CD4-positive, alpha-beta memory T cell (primary cell): ENCODE results near the gene MUC20. TPM values are rescaled to one million over a fixed set of nuclear protein-coding genes. Genes with fewer than 3 reads are reported as not detected.
"Not testable (repeated sequence)": the region's sequence is repeated elsewhere in the genome, so short reads cannot be mapped to it uniquely, and the experiment has no call there.

Experiments
- CTCF ChIA-PET: fragments of 350-600 bp; sonication (Branson Sonifier 250); formaldehyde crosslinking; loops from one replicate; lab custom pipeline; 2021; ENCODE audit warnings: inconsistent platforms; ENCODE audit not compliant: partially characterized antibody; lab: Charles Lee
- POLR2A ChIA-PET: fragments of 350-600 bp; sonication (Branson Sonifier 250); formaldehyde crosslinking; loops from one replicate; lab custom pipeline; 2021; ENCODE audit not compliant: partially characterized antibody; lab: Charles Lee
- DNase-seq, 5 donors: peaks; one replicate each; pipeline versions ENCODE4 v3.0.0 to v3.0.0-alpha.2; 2020 to 2022; ENCODE audit warnings: mixed read lengths in 1 of 5
- H3K27ac ChIP-seq: one replicate; pipeline ENCODE4 v1.7.0; 2013; ENCODE audit warnings: low read depth, low read length
- H3K27me3 ChIP-seq: 2 replicates; pipeline ENCODE4 v1.7.0; 2013; ENCODE audit warnings: mild to moderate bottlenecking, low read length, moderate library complexity; ENCODE audit not compliant: insufficient read depth
- H3K36me3 ChIP-seq: 2 replicates; pipeline ENCODE4 v1.7.0; 2013; ENCODE audit warnings: mild to moderate bottlenecking, low read length, moderate library complexity; ENCODE audit not compliant: insufficient read depth
- H3K4me1 ChIP-seq: 2 replicates; pipeline ENCODE4 v1.7.0; 2013; ENCODE audit warnings: mild to moderate bottlenecking, low read length, moderate library complexity; ENCODE audit not compliant: insufficient read depth
- H3K4me3 ChIP-seq, 2 donors: one replicate each; pipeline ENCODE4 v1.7.0; 2013; ENCODE audit warnings: low read length in 2 of 2, mild to moderate bottlenecking in 1 of 2
- H3K9me3 ChIP-seq, 2 donors: one replicate each; pipeline ENCODE4 v1.7.0; 2013; ENCODE audit warnings: low read length in 2 of 2, control low read depth in 1 of 2; ENCODE audit not compliant: control insufficient read depth in 1 of 2
- H3K27ac Mint-ChIP-seq, 7 donors: one replicate each; pipeline ENCODE4 v1.8.0; 2020 to 2021; ENCODE audit warnings: mixed read lengths in 7 of 7, mild to moderate bottlenecking in 6 of 7, inconsistent platforms in 3 of 7, moderate library complexity in 3 of 7
- H3K27me3 Mint-ChIP-seq, 2 donors: one replicate each; pipeline ENCODE4 v1.8.0; 2020 to 2021; ENCODE audit warnings: mixed read lengths in 2 of 2
- H3K36me3 Mint-ChIP-seq, 2 donors: one replicate each; pipeline ENCODE4 v1.8.0; 2020 to 2021; ENCODE audit warnings: mixed read lengths in 2 of 2, inconsistent platforms in 1 of 2, mild to moderate bottlenecking in 1 of 2
- H3K4me1 Mint-ChIP-seq, 4 donors: one replicate each; pipeline ENCODE4 v1.8.0; 2020 to 2021; ENCODE audit warnings: mixed read lengths in 4 of 4, mild to moderate bottlenecking in 1 of 4
- H3K4me3 Mint-ChIP-seq, 8 donors: one replicate each; pipeline ENCODE4 v1.8.0; 2020 to 2021; ENCODE audit warnings: mixed read lengths in 8 of 8, mild to moderate bottlenecking in 7 of 8, moderate library complexity in 6 of 8, inconsistent platforms in 3 of 8
- H3K9me3 Mint-ChIP-seq, 8 donors: one replicate each; pipeline ENCODE4 v1.8.0; 2020 to 2021; ENCODE audit warnings: mixed read lengths in 8 of 8, mild to moderate bottlenecking in 5 of 8, inconsistent platforms in 3 of 8, moderate library complexity in 1 of 8
- intact Hi-C: fragments of 100-400 bp; cut with micrococcal nuclease; formaldehyde crosslinking; loops from one replicate; pipeline ENCODE4 v1.15.1; 2023
- polyA plus RNA-seq, 2 donors: library from polyadenylated mRNA; unstranded; fragments of 300-500 nt; fragmentation: Illumina TruSeq; gene quantifications; one replicate each; pipeline ENCODE4 v1.2.3, GENCODE V29; 2021
- total RNA-seq, 2 experiments: library from RNA; stranded (reverse); gene quantifications; one replicate each; pipeline ENCODE4 v1.2.3, GENCODE V29; 2021

MUC20 gene
- total and polyA plus RNA-seq, 4 experiments from 2014 or later: 0.54 to 12.5 (median 5.3) TPM

DNA sequence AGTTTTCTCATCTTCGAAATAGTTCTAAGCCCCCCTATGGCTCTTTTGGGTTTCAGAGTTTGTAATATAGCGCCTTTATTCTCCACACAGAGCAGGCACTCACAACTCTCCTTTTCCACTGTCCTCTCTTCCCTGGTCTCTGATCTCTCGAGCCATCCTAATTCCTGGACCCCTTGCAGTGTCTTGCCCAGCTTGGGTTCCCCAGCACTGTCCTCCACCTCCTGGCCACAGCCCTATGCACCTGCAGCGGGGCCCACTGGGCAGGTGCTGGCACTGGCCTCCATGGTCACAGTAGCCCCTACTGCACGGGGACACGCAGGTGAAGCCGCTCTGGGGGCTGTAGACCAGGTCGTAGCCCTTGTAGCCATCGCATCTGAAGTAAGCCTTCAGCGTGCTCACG lies 27.9 kb downstream of the MUC20 start:
- H3K4me1 ChIP-seq: no peaks in the 10 kb centered on the region
- no peaks in the 10 kb centered on the region for H3K9me3 ChIP-seq
- H3K27me3 ChIP-seq: no peaks in the 10 kb centered on the region
- H3K36me3 ChIP-seq: no peaks in the 10 kb centered on the region
- peak overlapping the region in 2 of 8 donors; percentile 24 to 43 for H3K4me3 Mint-ChIP-seq
- no peak overlapping the region for H3K4me3 ChIP-seq
- H3K27me3 Mint-ChIP-seq: peaks cover 0 to 3% of the 10 kb centered on the region in 2 donors
- H3K27ac Mint-ChIP-seq: peak overlapping the region in 1 of 7 donors; percentile 10
- POLR2A ChIA-PET: interaction anchor here (1.6 kb wide), 1 partner anchor 16 kb away, joined by 3 read pairs; no protein-coding TSS in a partner anchor
- H3K9me3 Mint-ChIP-seq: peaks cover 0 to 2% (median 0%) of the 10 kb centered on the region in 8 donors
- H3K27ac ChIP-seq: no peak overlapping the region
- no peak for DNase-seq
- H3K36me3 Mint-ChIP-seq: no peaks in the 10 kb centered on the region
- peaks cover 0 to 12% (median 5%) of the 10 kb centered on the region in 4 donors for H3K4me1 Mint-ChIP-seq
- intact Hi-C loops: loop anchor here (5.0 kb wide), 1 partner anchor 196 kb away; no protein-coding TSS in a partner anchor
- CTCF ChIA-PET: no interaction called here

DNA sequence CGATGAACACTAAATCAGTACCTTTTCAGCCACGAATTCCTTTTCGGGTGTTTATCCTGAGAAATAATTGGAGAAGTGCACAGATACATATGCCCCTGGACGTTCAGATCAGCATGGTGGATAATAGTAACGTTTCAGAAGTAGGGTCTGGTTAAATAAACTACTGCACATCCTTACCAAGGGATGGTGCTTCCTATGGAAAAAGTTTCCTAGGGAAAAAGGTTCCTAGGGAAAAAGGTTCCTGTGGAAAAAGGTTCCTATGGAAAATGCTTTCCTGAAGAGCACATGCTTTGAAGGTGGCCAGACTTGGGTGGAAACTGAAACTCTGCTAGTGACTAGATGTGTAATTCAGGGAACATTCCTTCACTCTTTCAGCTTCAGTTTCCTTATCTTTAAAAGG lies 28.3 kb downstream of the MUC20 start:
- H3K4me1 ChIP-seq, H3K36me3 ChIP-seq, H3K27me3 ChIP-seq, H3K27ac Mint-ChIP-seq, H3K9me3 Mint-ChIP-seq, H3K4me3 Mint-ChIP-seq, H3K4me3 ChIP-seq, DNase-seq, H3K27ac ChIP-seq, H3K27me3 Mint-ChIP-seq, H3K9me3 ChIP-seq, CTCF ChIA-PET, H3K36me3 Mint-ChIP-seq: not testable (repeated sequence)
- peaks cover 0 to 12% (median 5%) of the 10 kb centered on the region in 4 donors for H3K4me1 Mint-ChIP-seq
- POLR2A ChIA-PET: interaction anchor here (1.6 kb wide), 1 partner anchor 15 kb away, joined by 3 read pairs; no protein-coding TSS in a partner anchor
- intact Hi-C loops: loop anchor here (5.0 kb wide), 1 partner anchor 197 kb away; no protein-coding TSS in a partner anchor

DNA sequence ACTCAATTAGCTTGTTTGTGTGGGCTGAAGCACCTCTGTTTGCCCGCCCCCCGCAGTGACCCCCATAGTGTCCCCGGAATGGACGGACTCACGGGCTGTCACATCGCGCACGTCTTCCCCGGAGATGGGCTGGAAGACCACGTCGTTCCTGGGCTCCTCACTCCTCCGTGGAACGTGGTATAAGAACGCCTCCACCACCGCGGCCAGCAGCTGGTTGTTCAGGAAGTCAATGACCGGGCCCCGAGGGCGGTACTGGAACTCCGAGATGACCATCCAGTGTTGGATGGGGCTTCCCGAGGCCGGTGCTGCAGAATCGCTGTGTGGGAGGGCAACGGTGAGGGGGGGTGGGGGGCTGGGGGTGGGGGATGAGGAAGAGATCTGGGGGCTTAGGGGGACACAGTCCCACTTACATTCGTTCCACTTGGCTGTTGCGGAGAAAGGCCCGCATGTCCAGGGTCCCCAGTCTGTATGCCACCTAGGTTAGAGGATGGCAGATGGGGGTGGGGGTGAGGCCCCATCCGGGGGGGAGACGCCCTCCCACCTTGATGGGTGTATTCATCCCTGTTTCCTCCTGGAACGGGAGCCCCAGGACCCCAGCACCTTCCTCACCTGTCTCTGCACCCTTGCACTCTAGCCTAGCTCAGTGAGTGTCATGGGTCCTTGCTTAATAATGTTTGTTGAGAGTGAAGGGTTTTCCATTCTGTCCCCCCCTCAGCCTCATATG lies 30.2 kb downstream of the MUC20 start:
- peaks cover 2 to 4% of the 10 kb centered on the region in 2 donors for H3K27me3 Mint-ChIP-seq
- H3K9me3 Mint-ChIP-seq: peaks cover 0 to 2% (median 0%) of the 10 kb centered on the region in 8 donors
- Histone ChIP-seq H3K4me1 (no peaks in the 10 kb centered on the region), H3K4me3 (no peak overlapping the region), H3K27me3 (no peaks in the 10 kb centered on the region), H3K27ac (no peak overlapping the region), H3K9me3 (no peaks in the 10 kb centered on the region), H3K36me3 (no peaks in the 10 kb centered on the region)
- intact Hi-C loops: no loop called here
- H3K4me3 Mint-ChIP-seq: no peak overlapping the region
- ChIA-PET CTCF (no interaction called here), POLR2A (no interaction called here)
- DNase-seq: no peak
- H3K4me1 Mint-ChIP-seq: peaks cover 5 to 12% (median 7%) of the 10 kb centered on the region in 4 donors
- H3K27ac Mint-ChIP-seq: no peak overlapping the region
- H3K36me3 Mint-ChIP-seq: no peaks in the 10 kb centered on the region

DNA sequence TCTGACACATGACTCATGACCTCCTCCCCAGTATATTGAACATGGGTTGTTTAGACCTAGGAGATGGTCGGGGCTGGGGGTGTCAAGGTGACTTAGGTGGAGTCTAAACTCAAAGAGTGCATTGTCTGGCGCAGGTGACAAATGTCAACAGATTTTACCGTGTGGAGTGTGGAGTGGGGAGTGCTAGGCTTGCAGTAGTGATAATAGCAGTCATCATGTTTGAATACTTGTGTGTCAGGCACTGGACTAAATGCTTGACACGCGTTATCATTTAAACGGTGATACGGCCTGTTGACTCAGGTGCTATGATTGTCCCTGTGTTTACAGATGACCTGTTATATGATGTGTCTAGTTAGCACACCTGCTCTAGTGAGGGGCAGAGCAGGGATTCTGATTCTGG lies 30.8 kb downstream of the MUC20 start:
- ChIA-PET CTCF (no interaction called here), POLR2A (no interaction called here)
- Histone ChIP-seq H3K36me3 (no peaks in the 10 kb centered on the region), H3K27ac (no peak overlapping the region), H3K27me3 (no peaks in the 10 kb centered on the region), H3K4me3 (no peak overlapping the region), H3K9me3 (no peaks in the 10 kb centered on the region), H3K4me1 (no peaks in the 10 kb centered on the region)
- DNase-seq: no peak
- Mint-ChIP-seq H3K36me3 (no peaks in the 10 kb centered on the region), H3K9me3 (peaks cover 0 to 2% (median 0%) of the 10 kb centered on the region in 8 donors), H3K4me1 (peaks cover 5 to 12% (median 7%) of the 10 kb centered on the region in 4 donors), H3K27ac (no peak overlapping the region), H3K27me3 (peaks cover 2 to 3% of the 10 kb centered on the region in 2 donors), H3K4me3 (no peak overlapping the region)
- intact Hi-C loops: no loop called here

DNA sequence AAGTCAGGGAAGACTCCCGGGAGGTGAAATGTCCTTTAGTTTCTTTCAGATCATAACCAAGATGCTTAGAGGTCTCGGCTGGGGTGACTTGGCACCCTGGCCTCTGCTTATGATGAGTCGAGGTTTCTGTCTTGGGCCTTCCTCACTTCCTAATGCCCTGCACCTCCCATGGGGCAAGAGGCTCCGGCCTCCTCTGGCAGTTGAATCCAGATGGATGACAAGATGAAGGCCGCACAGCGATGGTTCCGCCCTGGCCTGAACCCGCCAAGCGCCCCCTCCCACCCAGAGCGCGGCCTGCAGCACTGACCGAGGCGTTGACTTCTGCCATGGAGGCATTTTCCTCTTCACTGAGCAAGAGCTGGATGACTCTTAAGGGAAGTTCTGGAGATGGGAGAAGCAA lies 31.3 kb downstream of the MUC20 start:
- ChIA-PET CTCF (no interaction called here), POLR2A (no interaction called here)

DNA sequence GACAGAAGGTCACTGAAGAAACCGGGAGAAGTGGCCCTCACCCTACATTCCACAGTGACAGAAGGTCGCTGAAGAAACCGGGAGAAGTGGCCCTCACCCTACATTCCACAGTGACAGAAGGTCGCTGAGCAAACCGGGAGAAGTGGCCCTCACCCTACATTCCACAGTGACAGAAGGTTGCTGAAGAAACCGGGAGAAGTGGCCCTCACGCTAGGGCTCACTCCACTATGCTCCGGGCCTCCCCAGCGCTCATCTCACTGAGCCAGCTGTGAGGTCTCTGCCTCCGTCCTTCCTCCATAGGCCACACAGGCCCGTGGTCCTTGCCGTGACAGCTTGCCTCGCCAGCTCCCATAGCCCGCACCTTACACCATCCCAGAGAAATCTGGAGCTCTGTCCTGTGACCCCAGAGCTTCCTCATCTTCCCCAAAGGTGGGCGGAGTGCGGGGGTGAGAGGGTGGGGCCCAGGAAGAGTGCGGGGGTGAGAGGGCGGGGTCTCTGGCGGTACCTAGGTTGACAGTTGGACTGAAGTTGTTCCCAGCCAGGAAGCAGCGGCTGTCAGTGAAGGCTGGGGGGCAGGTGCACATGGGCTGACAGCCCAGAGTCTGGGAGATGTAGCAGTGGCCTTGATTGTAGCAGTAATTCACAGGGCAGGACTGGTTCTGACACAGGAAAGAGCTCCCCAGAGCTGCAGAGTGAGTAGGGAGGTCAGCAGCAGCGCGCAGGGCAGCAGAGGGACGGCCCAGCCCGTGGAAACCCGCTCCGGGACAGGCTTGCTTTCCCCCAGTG lies 32.0 kb downstream of the MUC20 start:
- no peaks in the 10 kb centered on the region for H3K4me1 ChIP-seq
- ChIA-PET POLR2A (no interaction called here), CTCF (no interaction called here)
- H3K27ac Mint-ChIP-seq: no peak overlapping the region
- peaks cover 0 to 2% (median 0%) of the 10 kb centered on the region in 8 donors for H3K9me3 Mint-ChIP-seq
- H3K36me3 ChIP-seq: no peaks in the 10 kb centered on the region
- H3K27me3 ChIP-seq: peaks cover 3% of the 10 kb centered on the region
- H3K9me3 ChIP-seq: no peaks in the 10 kb centered on the region
- H3K36me3 Mint-ChIP-seq: no peaks in the 10 kb centered on the region
- no peak overlapping the region for H3K4me3 Mint-ChIP-seq
- peaks cover 5 to 12% (median 8%) of the 10 kb centered on the region in 4 donors for H3K4me1 Mint-ChIP-seq
- no peak overlapping the region for H3K27ac ChIP-seq
- peaks cover 7% of the 10 kb centered on the region in 2 donors for H3K27me3 Mint-ChIP-seq
- intact Hi-C loops: no loop called here
- DNase-seq: no peak
- H3K4me3 ChIP-seq: no peak overlapping the region

More for the DNA sequence above, 31.3 kb downstream of the MUC20 start:
- DNase-seq: no peak
- Histone ChIP-seq H3K4me1 (no peaks in the 10 kb centered on the region), H3K4me3 (no peak overlapping the region), H3K27ac (no peak overlapping the region), H3K36me3 (no peaks in the 10 kb centered on the region), H3K9me3 (no peaks in the 10 kb centered on the region), H3K27me3 (peaks cover 2% of the 10 kb centered on the region)
- peaks cover 5 to 11% (median 10%) of the 10 kb centered on the region in 4 donors for H3K4me1 Mint-ChIP-seq
- no peak overlapping the region for H3K27ac Mint-ChIP-seq
- H3K27me3 Mint-ChIP-seq: peaks cover 5 to 6% of the 10 kb centered on the region in 2 donors
- H3K4me3 Mint-ChIP-seq: no peak overlapping the region
- intact Hi-C loops: no loop called here
- H3K36me3 Mint-ChIP-seq: no peaks in the 10 kb centered on the region
- peaks cover 0 to 2% (median 0%) of the 10 kb centered on the region in 8 donors for H3K9me3 Mint-ChIP-seq

DNA sequence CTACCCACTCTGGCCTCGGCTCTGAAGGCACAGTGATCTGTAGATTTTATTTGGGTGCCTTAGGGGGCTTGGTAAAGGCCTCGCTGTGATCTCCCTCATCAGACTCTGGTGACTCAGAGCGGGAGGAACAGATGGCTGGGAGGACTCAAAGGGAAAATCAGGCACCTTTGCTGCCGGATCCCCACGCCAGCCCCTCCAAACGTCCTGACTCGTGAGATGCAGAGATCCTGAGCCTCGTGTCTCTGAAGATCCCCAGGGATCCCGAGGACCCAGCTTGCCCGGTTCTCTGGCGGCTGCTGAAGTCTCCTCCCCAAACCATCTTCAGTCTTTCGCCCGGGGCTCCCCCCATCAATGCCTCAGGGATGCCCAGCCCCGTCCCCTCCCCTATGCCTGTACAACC lies 32.8 kb downstream of the MUC20 start:
- POLR2A ChIA-PET: no interaction called here
- Mint-ChIP-seq H3K9me3 (peaks cover 0 to 2% (median 0%) of the 10 kb centered on the region in 8 donors), H3K36me3 (no peaks in the 10 kb centered on the region), H3K27ac (no peak overlapping the region), H3K4me3 (no peak overlapping the region), H3K27me3 (peaks cover 11 to 12% of the 10 kb centered on the region in 2 donors), H3K4me1 (peaks cover 5 to 12% (median 7%) of the 10 kb centered on the region in 4 donors)
- H3K4me3 ChIP-seq: no peak overlapping the region
- CTCF ChIA-PET: no interaction called here
- H3K27me3 ChIP-seq: peaks cover 3% of the 10 kb centered on the region
- H3K27ac ChIP-seq: no peak overlapping the region
- H3K36me3 ChIP-seq: no peaks in the 10 kb centered on the region
- H3K4me1 ChIP-seq: no peaks in the 10 kb centered on the region
- H3K9me3 ChIP-seq: no peaks in the 10 kb centered on the region
- intact Hi-C loops: no loop called here
- no peak for DNase-seq
